HepG2 (cell line): ENCODE results near the gene TBC1D25.

Experiments used
- CTCF ChIP-seq: sonication (generic); formaldehyde crosslinking; IDR thresholded peaks from 2 replicates; pipeline ENCODE4 v1.5.0; 2020; ENCODE audit warnings: mild to moderate bottlenecking, missing genetic modification reagents, moderate library complexity
- EZH2 ChIP-seq: conservative IDR thresholded peaks from 2 replicates; pipeline ENCODE4 v1.6.1; 2012; ENCODE audit warnings: mild to moderate bottlenecking, low read depth, low read length, moderate library complexity
- NFYB ChIP-seq: sonication (generic); formaldehyde crosslinking; IDR thresholded peaks from 2 replicates; pipeline ENCODE4 v1.4.0; 2020; ENCODE audit warnings: missing genetic modification reagents
- ZNF652 ChIP-seq: IDR thresholded peaks from 2 replicates; pipeline ENCODE4 v1.6.1; 2016; ENCODE audit warnings: low read depth, borderline replicate concordance

DNA sequence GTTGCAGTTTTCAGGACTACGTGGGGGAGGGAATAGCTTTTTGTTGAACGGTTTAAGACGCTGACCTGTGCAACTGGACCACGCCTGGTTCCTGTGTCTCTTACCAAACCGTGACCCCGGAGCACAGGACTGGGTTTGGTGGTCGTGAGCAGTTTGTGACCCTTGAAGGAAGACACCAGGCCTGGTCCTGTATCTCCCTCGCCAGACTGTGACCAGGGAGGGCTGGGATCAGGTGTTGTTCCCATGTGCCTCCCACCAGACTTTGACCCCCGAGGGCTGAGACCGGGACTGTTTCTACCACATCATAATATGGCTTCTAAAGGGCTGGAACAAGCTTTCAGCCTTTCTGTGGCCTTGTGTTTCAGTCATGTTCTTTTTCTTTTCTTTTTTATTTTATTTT, 17.2 kb upstream of the TBC1D25 start:
- TF ChIP-seq EZH2, result no peak
- TF ChIP-seq NFYB (CRISPR knock-in tag), result no peak
- TF ChIP-seq ZNF652 (CRISPR knock-in tag), result no peak
- TF ChIP-seq CTCF (CRISPR knock-in tag), result no peak
